Mesothelial cell of epicardium (in vitro differentiated cells): ENCODE measurements around the gene MYO15B. TPM values are rescaled to one million over a fixed set of nuclear protein-coding genes. Genes with fewer than 3 reads are reported as not detected.

Source experiments
- DNase-seq, 2 experiments: peaks; one replicate each; pipeline ENCODE4 v3.0.0; 2021; ENCODE audit warnings: low spot score in 2 of 2; ENCODE audit not compliant: unreplicated experiment in 2 of 2
- H3K27ac Mint-ChIP-seq: 2 replicates; pipeline ENCODE4 v1.8.0; 2021; ENCODE audit warnings: mixed read lengths
- H3K27me3 Mint-ChIP-seq: 2 replicates; pipeline ENCODE4 v1.8.0; 2021; ENCODE audit warnings: low read depth, mixed read lengths
- H3K36me3 Mint-ChIP-seq: 2 replicates; pipeline ENCODE4 v1.8.0; 2021; ENCODE audit warnings: mixed read lengths
- H3K4me1 Mint-ChIP-seq: 2 replicates; pipeline ENCODE4 v1.8.0; 2021; ENCODE audit warnings: mixed read lengths
- H3K4me3 Mint-ChIP-seq: 2 replicates; pipeline ENCODE4 v1.8.0; 2021; ENCODE audit warnings: mild to moderate bottlenecking, moderate library complexity, mixed read lengths
- H3K9me3 Mint-ChIP-seq: 2 replicates; pipeline ENCODE4 v1.8.0; 2021; ENCODE audit warnings: mixed read lengths
- CTCF ChIP-seq: fragments of 200-600 bp; sonication (generic); IDR thresholded peaks from one replicate; pipeline ENCODE4 v1.5.0; 2021; ENCODE audit warnings: antibody characterized with exemption; ENCODE audit not compliant: unreplicated experiment
- total RNA-seq: library from RNA; stranded (reverse); gene quantifications from 3 replicates; pipeline ENCODE4 v1.2.1, GENCODE V29; 2021

Gene MYO15B
- total RNA-seq, 1 donor from 2014 or later = 281 TPM

- DNase-seq = no peak
- no peak overlapping the region for H3K4me3 Mint-ChIP-seq
- H3K4me1 Mint-ChIP-seq = peaks cover 31% of the 10 kb centered on the region
- H3K27ac Mint-ChIP-seq = peak overlapping the region; percentile 87
- no peaks in the 10 kb centered on the region for H3K27me3 Mint-ChIP-seq
- no peaks in the 10 kb centered on the region for H3K9me3 Mint-ChIP-seq
- no peaks in the 10 kb centered on the region for H3K36me3 Mint-ChIP-seq
- TF ChIP-seq CTCF = no peak
Measured at GRCh38 chr17:75550139-75550465, 37.5 kb upstream of the MYO15B start.

DNA sequence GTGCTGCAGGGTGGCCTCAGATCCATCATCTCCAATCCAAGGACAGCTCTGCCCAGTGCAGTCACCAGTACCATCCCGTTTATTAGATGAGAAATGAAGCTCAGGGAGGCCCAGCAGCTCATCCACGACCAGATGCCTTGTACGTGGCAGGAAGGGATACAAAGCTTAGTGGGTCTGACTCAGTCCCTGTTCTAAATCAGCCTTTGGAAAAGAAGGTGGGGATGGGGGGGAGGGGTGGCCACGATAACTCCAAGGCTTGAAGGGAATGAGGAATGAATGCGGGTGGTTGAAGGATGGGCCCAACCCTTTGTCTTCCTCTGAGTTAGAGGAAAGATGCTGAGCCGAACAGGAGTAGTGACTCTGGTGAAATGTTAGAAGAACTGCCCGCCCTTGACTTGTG is 36.3 kb upstream of the MYO15B start:
- no peak overlapping the region for H3K27ac Mint-ChIP-seq
- peaks cover 31% of the 10 kb centered on the region for H3K4me1 Mint-ChIP-seq
- no peak overlapping the region for H3K4me3 Mint-ChIP-seq
- no peak for TF ChIP-seq CTCF
- H3K27me3 Mint-ChIP-seq = no peaks in the 10 kb centered on the region
- H3K9me3 Mint-ChIP-seq = no peaks in the 10 kb centered on the region
- no peaks in the 10 kb centered on the region for H3K36me3 Mint-ChIP-seq
- DNase-seq = no peak

DNA sequence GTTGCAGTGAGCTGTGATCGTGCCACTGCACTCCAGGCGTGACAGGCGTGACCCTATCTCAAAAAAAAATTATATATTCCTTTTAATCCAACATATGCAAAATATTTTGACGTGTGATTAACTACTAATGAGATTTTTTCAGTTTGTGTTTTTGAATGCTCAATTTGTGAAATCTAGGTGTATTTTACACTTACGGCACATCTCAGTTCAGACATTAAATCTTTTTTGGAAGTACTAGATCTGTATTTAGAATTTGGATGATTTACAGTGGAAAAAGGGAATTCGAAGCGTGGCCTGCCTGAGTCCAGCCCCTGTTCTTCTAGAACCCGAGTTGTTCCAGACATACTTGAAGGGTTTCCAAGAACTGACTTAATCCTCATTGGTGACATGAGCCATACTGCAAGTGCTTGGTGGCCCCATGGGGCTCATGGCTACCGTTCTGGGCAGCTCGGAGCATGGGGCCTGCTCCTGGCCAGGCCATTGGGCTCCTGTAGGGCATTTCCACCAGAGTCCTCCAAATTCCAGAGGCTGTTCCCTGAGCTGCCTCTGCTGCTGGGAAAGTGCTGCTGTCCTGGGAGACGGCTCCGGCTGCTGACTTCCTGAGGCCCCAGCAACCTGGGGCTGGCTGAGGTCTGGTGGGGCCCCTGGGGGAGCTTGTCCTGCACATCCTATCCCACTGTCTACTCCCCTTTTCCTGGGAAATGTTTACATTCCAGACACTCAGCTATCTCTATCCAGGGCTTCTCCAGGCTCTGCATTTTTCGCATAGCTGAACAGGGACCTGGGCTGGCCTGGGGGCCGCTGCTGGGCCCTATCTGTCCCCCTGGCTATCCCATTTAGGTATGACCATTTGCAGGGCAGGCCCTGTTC is 34.9 kb upstream of the MYO15B start:
- no peak overlapping the region for H3K4me3 Mint-ChIP-seq
- H3K4me1 Mint-ChIP-seq = peaks cover 33% of the 10 kb centered on the region
- TF ChIP-seq CTCF = no peak
- no peaks in the 10 kb centered on the region for H3K9me3 Mint-ChIP-seq
- peak overlapping the region; percentile 91 for H3K27ac Mint-ChIP-seq
- no peak for DNase-seq
- no peaks in the 10 kb centered on the region for H3K36me3 Mint-ChIP-seq
- H3K27me3 Mint-ChIP-seq = no peaks in the 10 kb centered on the region

GRCh38 chr17:75553295-75554110 is 34.1 kb upstream of the MYO15B start:
- no peak for DNase-seq

GRCh38 chr17:75555679-75556153 is 31.9 kb upstream of the MYO15B start:
- no peaks in the 10 kb centered on the region for H3K9me3 Mint-ChIP-seq
- no peaks in the 10 kb centered on the region for H3K27me3 Mint-ChIP-seq
- TF ChIP-seq CTCF = no peak
- no peak overlapping the region for H3K4me3 Mint-ChIP-seq
- no peak for DNase-seq
- H3K4me1 Mint-ChIP-seq = peaks cover 24% of the 10 kb centered on the region
- H3K27ac Mint-ChIP-seq = no peak overlapping the region
- no peaks in the 10 kb centered on the region for H3K36me3 Mint-ChIP-seq

More at GRCh38 chr17:75553295-75554110, 34.1 kb upstream of the MYO15B start:
- Mint-ChIP-seq H3K4me1 (peaks cover 33% of the 10 kb centered on the region), H3K36me3 (no peaks in the 10 kb centered on the region), H3K4me3 (no peak overlapping the region), H3K27ac (peak overlapping the region; percentile 91), H3K9me3 (no peaks in the 10 kb centered on the region), H3K27me3 (no peaks in the 10 kb centered on the region)
- TF ChIP-seq CTCF = no peak
